GM18507 (cell line): ENCODE results near the gene TRAM2.
"Not testable (repeated sequence)": the region's sequence is repeated elsewhere in the genome, so short reads cannot be mapped to it uniquely, and the experiment has no call there.

ENCODE experiments used
- DNase-seq: peaks from one replicate; pipeline ENCODE4 v3.0.0; 2011; ENCODE audit warnings: low read depth; ENCODE audit not compliant: insufficient read length; ENCODE audit errors: extremely low spot score
- FAIRE-seq: peaks from 2 replicates; lab custom pipeline; 2011; peaks lifted over from hg19 to GRCh38; lab: Jason Lieb, UNC

TRAM2 gene

DNA sequence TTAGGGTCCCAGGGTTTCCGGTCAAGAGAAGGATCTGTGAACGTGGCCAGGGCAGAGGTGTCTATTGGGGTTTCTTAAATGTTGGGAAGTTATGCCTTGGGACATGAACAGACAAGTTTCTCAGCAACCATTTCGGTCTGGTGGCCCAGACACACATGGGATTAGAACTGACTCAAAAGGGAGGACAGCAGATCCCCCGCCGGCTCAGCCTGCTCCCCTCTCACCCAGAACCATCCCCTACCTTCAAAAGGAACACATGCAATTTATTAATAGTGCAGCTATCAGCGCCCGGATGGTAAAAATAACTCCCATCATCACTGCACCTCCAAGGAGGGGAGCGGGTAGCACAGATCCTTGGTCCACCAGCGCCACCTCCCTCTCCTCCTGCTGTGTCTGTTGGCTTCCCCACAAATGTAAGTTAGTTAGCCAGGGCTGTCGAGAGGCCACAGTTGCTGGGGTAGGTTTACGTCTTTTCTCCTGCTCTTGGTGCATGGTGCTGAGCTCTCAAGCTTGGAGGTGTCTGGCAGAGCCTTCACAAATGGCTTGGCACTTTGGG lies 77.1 kb downstream of the TRAM2 start:
- DNase-seq, result no peak
- FAIRE-seq, result no peak

- DNase-seq, result no peak
- no peak for FAIRE-seq
Observed at GRCh38 chr6:52499026-52499425, 77.8 kb downstream of the TRAM2 start.

DNA sequence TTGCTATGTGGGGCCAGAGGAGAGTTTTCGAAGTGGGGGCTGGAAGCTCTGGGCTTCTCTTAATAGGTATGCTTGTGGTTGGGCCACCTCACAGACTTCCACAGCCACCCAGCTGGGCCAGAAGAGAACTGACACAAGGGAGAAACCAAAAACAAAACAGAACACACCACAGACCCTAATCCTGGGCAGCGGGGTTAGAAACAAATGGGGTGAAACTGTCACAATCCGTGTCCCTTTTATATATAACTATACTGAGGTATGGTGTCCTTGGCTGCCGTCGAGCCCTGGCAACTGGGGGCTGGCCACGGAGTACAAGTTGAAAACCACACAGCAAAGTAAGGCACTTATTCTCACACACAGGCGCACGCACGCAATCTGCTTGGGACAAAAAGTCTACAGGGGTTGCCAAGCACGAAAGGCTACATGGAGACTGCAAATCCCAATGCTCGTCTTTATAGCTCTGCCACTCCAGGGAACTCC lies 78.3 kb downstream of the TRAM2 start:
- DNase-seq (no peak), FAIRE-seq (peak; percentile 78)

DNA sequence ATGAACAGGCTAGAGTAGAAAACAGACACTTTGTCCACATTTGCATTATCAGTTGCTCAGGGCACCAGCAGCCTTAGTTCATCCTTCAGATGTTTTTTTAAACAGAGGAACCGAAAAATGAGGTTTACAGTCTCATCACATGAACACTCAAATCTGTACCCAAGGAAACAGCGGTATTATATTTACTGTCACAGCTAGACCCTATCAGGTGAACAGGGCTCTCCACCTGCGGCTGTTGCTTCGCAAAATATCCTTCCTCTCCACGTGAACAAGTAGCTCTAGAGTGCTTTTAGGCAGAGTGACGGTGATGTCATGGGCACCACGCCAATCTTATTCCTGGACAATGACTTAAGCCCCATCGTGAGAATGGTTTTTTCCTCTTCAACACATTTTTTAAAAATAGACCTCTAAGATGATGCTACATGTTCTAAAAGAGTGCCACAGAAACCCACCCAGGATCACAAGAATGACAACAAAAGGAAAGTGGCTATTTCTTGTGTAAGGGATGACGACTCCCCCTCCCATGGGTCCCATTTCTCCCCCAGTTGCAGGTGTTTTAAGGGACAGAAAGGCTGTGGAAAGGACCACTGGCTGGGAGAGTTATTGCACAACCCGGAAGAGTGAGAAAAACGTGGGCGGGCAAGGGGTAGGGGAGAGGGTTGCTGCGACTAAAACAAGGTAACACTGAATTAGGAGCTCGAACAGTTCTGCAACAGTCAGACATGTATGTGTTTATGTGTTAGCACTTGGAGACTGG lies 79.0 kb downstream of the TRAM2 start:
- DNase-seq (peak; percentile 60), FAIRE-seq (peak; percentile 94)

- DNase-seq (no peak), FAIRE-seq (no peak)
Observed at GRCh38 chr6:52496631-52497030, 80.2 kb downstream of the TRAM2 start.

GRCh38 chr6:52495922-52496321 lies 80.9 kb downstream of the TRAM2 start:
- DNase-seq (no peak), FAIRE-seq (no peak)

DNA sequence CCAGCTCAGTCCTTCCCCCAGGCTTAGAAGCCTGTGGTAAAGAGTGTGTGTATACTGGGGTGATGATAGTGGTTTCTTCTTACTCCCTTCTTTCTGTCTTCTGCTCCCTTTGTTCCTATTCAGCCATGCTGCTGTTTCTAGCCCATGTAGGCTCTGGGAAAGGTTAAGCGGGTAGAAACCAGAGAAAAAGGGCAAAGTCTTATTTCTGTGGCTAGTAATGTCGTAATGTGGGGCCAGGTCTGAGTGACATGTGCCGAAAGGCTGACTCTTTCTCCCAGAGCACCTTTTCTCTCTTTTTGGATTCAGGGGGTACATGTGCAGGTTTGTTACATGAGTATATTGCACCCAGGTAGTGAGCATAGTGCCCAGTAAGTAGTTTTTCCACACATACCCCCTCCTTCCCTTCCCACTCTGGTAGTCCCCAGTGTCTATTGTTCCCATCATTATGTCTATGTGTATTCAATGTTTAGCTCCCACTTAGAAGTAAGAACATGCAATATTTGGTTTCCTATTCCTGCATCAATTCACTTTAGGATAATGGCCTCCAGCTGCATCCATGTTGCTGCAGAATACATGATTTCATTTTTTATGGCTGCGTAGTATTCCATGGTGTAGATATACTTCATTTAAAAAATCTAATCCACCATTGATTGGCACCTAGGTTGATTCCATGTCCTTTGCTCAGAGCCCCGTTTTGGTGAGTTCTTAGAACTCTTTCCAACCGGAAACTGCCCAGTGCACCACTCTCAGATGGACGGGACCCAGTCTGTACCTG lies 82.4 kb downstream of the TRAM2 start:
- FAIRE-seq (no peak), DNase-seq (no peak)

DNA sequence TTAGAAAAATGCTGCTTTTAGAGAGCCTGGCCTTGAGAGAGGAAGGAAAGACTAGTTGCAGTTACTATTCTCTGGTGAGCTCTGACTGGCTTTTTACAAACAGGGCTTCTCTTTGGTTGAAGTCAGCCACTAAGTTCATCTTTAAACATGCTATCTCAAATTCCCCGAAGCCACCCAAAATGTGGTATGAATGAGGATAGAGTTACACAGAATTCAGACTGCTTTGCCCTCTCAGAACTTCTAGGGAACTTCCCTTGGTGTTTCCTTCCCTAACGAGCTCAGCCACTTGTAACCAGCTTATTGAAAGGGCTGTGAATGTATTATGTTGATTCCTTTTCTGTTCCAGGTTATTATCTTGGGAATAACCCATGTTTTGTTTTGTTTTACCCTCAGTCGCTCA lies 83.2 kb downstream of the TRAM2 start:
- FAIRE-seq, result peak; percentile 62

DNA sequence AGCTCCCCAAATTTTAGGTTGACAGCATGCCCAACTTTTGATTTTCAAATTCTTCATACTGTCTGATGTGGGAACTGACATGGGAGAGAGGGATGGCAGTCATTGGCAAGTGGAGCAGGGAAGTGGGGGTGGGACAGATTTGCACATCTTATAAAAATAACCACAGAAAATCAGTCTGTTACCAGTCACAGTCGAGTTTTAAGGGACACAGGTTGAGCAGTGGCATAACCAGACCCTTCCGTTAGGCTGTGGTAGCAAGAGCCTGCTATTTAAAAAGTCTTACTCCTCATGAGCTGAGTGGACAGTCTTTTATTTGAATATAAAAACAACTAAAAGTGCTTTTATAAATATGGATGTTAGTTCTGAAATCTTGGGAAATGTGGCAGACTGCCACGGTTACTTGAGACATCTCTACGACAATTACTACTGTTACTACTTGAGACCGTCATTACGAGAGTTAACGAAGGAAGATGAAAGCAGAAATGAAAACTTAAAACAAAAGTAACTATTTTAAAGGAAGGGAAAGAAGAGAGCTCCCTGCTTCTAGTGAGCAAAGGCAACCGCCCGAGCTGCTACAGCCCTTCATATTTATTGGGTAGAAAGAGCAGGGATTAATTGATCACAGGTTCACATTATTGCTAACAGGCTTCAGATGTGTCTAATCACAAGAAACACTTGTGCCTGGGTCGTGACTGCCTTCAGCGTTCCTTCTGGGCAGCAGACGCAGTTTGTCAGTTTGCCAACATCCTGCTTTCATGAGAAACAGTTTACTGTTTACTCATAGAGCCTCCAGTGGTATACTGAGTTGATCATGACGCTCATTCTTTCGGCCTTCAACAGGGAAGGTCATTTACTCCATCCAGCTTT lies 85.4 kb downstream of the TRAM2 start:
- no peak for DNase-seq

More for the DNA sequence above, 83.2 kb downstream of the TRAM2 start:
- no peak for DNase-seq

GRCh38 chr6:52489881-52490280 lies 87.0 kb downstream of the TRAM2 start:
- FAIRE-seq, result no peak

More for the DNA sequence above, 85.4 kb downstream of the TRAM2 start:
- peak; percentile 91 for FAIRE-seq

GRCh38 chr6:52483671-52484003 lies 93.2 kb downstream of the TRAM2 start:
- no peak for FAIRE-seq
- DNase-seq, result no peak

More at GRCh38 chr6:52489881-52490280, 87.0 kb downstream of the TRAM2 start:
- DNase-seq, result no peak

DNA sequence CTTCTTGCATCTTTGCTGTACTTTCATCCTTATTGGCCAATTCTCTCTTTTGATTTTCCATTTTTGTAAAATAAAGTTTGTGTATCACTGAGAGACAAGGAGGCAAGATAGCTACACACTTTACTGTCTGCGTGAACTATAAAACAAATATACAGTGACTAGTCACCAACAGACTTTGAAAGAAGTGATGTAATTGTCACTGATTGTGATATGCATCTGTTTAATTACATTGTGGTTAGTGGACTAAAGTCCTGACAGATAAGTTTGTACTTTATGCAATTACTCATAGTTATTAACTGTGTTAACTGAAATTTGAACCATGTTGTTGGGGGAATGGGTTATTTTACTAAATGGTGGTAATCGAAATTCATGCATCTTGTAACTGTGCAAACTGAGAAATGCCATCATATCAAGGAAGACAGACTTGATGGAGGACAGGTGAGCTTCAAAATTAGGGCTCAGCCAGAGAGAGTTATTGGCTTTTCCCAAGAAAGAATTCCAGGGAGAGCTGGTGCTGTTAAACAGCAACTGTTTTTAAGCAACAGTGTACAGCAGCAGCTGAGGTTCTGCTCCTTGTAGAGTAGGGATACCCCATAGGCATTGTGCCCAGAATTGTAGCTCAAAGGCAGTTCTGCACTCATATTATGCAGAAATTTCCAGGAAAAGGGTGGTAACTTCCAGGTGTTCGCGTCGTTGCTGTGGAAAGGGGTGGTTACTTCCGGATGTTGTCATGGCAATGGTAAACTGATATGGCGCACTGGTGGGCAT lies 93.8 kb downstream of the TRAM2 start:
- DNase-seq (no peak), FAIRE-seq (no peak)

- DNase-seq (no peak), FAIRE-seq (no peak)
Observed at GRCh38 chr6:52475307-52475706, 101.6 kb downstream of the TRAM2 start.

GRCh38 chr6:52474173-52474572 lies 102.7 kb downstream of the TRAM2 start:
- no peak for FAIRE-seq
- DNase-seq, result no peak

GRCh38 chr6:52461194-52461593 lies 115.7 kb downstream of the TRAM2 start:
- DNase-seq, FAIRE-seq: not testable (repeated sequence)

DNA sequence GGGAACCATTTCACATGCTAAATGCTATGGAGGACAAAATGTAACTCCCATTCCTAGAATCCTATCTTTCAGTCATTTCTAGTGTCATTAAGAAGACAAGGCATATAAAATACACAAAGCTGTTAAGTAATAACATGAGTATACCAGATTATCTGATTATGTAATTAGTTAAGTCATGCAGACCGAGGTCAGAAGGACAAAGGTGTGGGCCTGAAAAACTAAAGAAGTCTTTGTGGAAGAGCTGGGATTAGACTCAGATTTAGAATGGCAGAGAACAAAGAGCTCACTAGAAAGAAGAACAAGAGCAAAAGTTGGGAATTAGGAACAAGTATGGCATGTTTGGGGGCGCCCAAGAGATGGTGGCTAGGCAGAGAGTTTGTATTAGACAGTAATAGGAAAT lies 119.8 kb downstream of the TRAM2 start:
- FAIRE-seq (no peak), DNase-seq (no peak)

DNA sequence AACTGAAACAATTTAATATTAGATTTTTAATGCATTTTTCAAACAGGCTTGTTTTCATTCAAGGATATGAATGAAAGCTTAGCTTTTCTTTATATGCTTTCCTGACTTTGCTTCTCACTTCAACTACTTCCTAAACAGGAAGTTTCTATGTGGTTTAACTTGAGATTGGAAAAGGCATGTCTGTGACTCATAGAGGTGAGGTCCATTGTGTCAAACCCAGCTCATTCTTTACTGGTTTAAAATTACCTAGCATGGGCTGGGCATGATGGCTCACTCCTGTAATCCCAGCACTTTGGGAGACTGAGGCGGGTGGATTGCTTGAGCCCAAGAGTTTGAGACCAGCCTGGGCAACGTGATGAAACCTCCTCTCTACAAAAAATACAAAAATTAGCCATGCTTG lies 122.3 kb downstream of the TRAM2 start:
- DNase-seq (no peak), FAIRE-seq (no peak)
